Measurements from ENCODE around the gene PIP4K2A. TPM values are rescaled to one million over a fixed set of nuclear protein-coding genes. Genes with fewer than 3 reads are reported as not detected.

Gene PIP4K2A
- total and polyA plus RNA-seq, 2 of the 8 experiments (the other 6 are each of a cell fraction or from before 2014, with no cell fraction given) = 19.0 to 60.9 TPM

DNA sequence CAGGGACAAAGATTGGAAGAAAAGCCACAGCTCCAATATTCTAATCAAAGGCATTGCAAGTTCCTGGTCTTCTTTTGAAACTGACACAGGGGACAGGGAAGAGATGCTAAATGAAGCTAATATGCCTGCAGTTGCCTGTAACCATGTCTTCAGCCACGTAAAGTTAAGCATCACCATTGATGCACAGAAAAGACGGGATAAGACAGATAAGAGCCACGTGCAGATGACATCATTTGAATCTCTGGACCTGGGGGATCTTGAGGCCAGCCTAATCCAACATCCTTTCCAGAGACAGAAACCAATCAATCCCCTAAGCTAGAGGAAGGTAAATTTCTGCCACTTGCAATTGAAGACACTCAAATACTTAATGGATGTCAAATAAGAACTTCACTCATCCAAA lies 93.4 kb downstream of the PIP4K2A start:
- Histone ChIP-seq H3K14ac (ENCODE audit: insufficient read length) (no peak overlapping the region), H3K27ac (ENCODE audit: low read depth, low read length) (no peak overlapping the region), H2BK12ac (ENCODE audit: low read depth, low read length) (no peak overlapping the region), H4K20me1 (replicated peaks in 1 of 2; ENCODE audit: control insufficient read depth in 1 of 2, insufficient read depth in 2 of 2, low read length in 2 of 2) (peaks cover 0 to 2% of the 10 kb centered on the region in 2 experiments), H3K18ac (ENCODE audit: extremely low read depth, low read length) (no peak overlapping the region), H3K9me3 (ENCODE audit: insufficient read depth in 2 of 2, low read depth in 1 of 2, low read length in 1 of 2) (no peaks in the 10 kb centered on the region), H3K4me1 (replicated peaks in 1 of 4; ENCODE audit: control insufficient read depth in 3 of 4, insufficient read depth in 4 of 4, low read length in 3 of 4) (peaks cover 7 to 21% (median 16%) of the 10 kb centered on the region in 4 experiments), H3K36me3 (ENCODE audit: control insufficient read depth in 2 of 4, insufficient read depth in 4 of 4, low read length in 3 of 4) (no peaks in the 10 kb centered on the region), H3K23ac (ENCODE audit: insufficient read length) (no peak overlapping the region), H4K8ac (ENCODE audit: extremely low read depth, insufficient read depth, low read length) (no peak overlapping the region), H2AFZ (ENCODE audit: low read length) (no peak overlapping the region), H4K91ac (replicated peaks; ENCODE audit: insufficient read length, low read length) (no peak overlapping the region), H3K79me1 (ENCODE audit: low read depth, low read length) (peaks cover 3% of the 10 kb centered on the region; the same call in 1 of the 2 replicates), H3K4me3 (ENCODE audit: extremely low read depth in 1 of 4, insufficient read depth in 2 of 4, low read depth in 3 of 4, low read length in 4 of 4) (no peak overlapping the region), H3K4me2 (ENCODE audit: insufficient read depth in 1 of 2, low read depth in 2 of 2, low read length in 2 of 2) (no peak overlapping the region), H3K27me3 (replicated peaks in 1 of 4; ENCODE audit: control insufficient read depth in 3 of 4, extremely low read depth in 1 of 4, insufficient read depth in 3 of 4, low read length in 3 of 4) (no peaks in the 10 kb centered on the region), H3K4ac (replicated peaks; ENCODE audit: insufficient read length, low read depth, low read length) (no peak overlapping the region), H3K79me2 (ENCODE audit: control insufficient read depth in 1 of 2, insufficient read depth in 2 of 2, low read length in 2 of 2) (peaks cover 0 to 98% of the 10 kb centered on the region in 2 experiments; a peak in 3 of 4 replicates), H2BK15ac (ENCODE audit: low read length) (no peak overlapping the region), H2AK5ac (ENCODE audit: low read depth, low read length) (no peak overlapping the region), H2BK5ac (ENCODE audit: low read depth, low read length) (no peak overlapping the region), H2BK20ac (ENCODE audit: low read length) (no peak overlapping the region), H3K56ac (replicated peaks; ENCODE audit: insufficient read length, low read depth, low read length) (no peak overlapping the region), H3K23me2 (ENCODE audit: low read depth, low read length) (no peaks in the 10 kb centered on the region), H3K9ac (replicated peaks in 1 of 4; ENCODE audit: extremely low read depth in 1 of 4, low read depth in 3 of 4, low read length in 3 of 4) (no peak overlapping the region), H4K5ac (ENCODE audit: insufficient read length, low read depth, low read length) (no peak overlapping the region), H2BK120ac (replicated peaks; ENCODE audit: low read depth, low read length) (no peak overlapping the region)
- DNase-seq (ENCODE audit: low read depth in 1 of 2, low spot score in 2 of 2) (no peak), FAIRE-seq (no peak)
- no peak for TF ChIP-seq PHF8 (conservative IDR thresholded peaks at IDR 0.05; ENCODE audit: low read depth, low read length)
- TF ChIP-seq SP1 (IDR thresholded peaks at IDR 0.05; ENCODE audit: low read depth, low read length) = no peak
- TF ChIP-seq MAFK (IDR thresholded peaks at IDR 0.05; ENCODE audit: low read depth, low read length) = no peak
- no peak for TF ChIP-seq FOSL1 (IDR thresholded peaks at IDR 0.05; ENCODE audit: insufficient read depth, low read depth, low read length)
- TF ChIP-seq TBP (IDR thresholded peaks at IDR 0.05; ENCODE audit: low read depth, low read length) = no peak
- no peak for TF ChIP-seq SUZ12 (IDR thresholded peaks at IDR 0.05; ENCODE audit: low read length)
- no peak for TF ChIP-seq BCL11A (IDR thresholded peaks at IDR 0.05; ENCODE audit: low read depth in 2 of 2, low read length in 2 of 2)
- no peak for TF ChIP-seq SP2 (IDR thresholded peaks at IDR 0.05; ENCODE audit: low read length)
- no peak for TF ChIP-seq TCF12 (IDR thresholded peaks at IDR 0.05; ENCODE audit: low read depth, low read length)
- TF ChIP-seq CHD1 (IDR thresholded peaks at IDR 0.05; ENCODE audit: low read depth, low read length) = no peak
- TF ChIP-seq KDM5A (IDR thresholded peaks at IDR 0.05; ENCODE audit: low read length) = no peak
- ChIA-PET POLR2A (ENCODE audit: partially characterized antibody) (no interaction called here), CTCF (ENCODE audit: partially characterized antibody) (interaction anchor here (1.4 kb wide), 2 partner anchors 10 to 372 kb away, joined by 3 to 4 read pairs; no protein-coding TSS in a partner anchor)
- WGBS, 2 experiments (ENCODE audit: extremely low coverage in 1 of 2, insufficient coverage in 1 of 2, insufficient read length in 1 of 2, insufficient replicate concordance in 2 of 2, low coverage in 1 of 2, low lambda C conversion rate in 2 of 2, missing lambda C conversion rate in 1 of 2) = 94% methylated on average over 3 of the region's 3 CpGs; no CpG with 5 or more reads in 1 of the 2 experiments

Data from H1 (cell line).